ENCODE measurements around the gene SLC7A9.

DNA sequence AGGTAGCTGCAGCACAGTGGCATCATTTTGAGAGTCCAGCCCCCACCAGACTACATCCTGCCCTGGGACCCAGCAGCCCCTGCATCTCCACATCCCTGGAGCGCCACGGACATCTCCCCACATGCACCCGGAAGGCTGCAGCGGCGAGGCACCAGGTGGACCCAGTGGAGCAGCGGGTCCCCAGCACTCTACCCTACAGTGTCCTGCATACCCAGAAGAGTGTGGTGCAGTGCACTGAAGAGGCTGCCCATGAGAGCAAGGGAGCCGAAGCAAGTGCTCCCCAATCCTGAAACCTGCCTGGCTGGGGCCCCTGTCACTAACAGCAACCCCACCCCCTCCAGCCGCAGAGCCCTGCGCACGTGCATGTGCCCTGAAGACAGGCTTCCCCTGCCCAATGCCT, 21.3 kb upstream of the SLC7A9 start:
- TF ChIP-seq, protein P1, sequence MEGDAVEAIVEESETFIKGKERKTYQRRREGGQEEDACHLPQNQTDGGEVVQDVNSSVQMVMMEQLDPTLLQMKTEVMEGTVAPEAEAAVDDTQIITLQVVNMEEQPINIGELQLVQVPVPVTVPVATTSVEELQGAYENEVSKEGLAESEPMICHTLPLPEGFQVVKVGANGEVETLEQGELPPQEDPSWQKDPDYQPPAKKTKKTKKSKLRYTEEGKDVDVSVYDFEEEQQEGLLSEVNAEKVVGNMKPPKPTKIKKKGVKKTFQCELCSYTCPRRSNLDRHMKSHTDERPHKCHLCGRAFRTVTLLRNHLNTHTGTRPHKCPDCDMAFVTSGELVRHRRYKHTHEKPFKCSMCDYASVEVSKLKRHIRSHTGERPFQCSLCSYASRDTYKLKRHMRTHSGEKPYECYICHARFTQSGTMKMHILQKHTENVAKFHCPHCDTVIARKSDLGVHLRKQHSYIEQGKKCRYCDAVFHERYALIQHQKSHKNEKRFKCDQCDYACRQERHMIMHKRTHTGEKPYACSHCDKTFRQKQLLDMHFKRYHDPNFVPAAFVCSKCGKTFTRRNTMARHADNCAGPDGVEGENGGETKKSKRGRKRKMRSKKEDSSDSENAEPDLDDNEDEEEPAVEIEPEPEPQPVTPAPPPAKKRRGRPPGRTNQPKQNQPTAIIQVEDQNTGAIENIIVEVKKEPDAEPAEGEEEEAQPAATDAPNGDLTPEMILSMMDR (conservative IDR thresholded peaks at IDR 0.05; ENCODE audit: low read length) = no peak
- TF ChIP-seq EZH2phosphoT487 (IDR thresholded peaks at IDR 0.05; ENCODE audit: borderline replicate concordance, low read depth, low read length) = no peak
